Measurements from ENCODE around the gene HS2ST1.

DNA sequence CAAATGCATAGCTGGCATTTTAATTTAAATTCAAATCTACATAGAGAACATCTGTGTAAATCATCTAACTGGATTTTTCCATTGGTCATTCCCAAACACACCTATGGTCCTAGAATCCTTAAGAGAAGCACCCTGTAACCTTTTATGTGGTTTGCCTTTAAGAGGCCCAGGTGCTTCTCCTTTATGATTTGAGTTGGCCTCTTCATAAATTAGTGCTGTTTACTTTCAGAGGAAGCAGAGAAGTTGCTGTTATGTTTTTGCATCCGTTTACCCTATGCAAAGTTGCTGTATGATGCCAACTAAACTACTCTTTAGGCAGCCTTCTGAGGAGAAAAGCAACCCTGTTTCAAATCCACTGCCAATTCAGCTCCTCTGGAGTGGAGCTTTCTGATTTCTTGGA is 193.8 kb downstream of the HS2ST1 start:
- no peak for TF ChIP-seq EZH2 (IDR thresholded peaks at IDR 0.05; ENCODE audit: low read length)
- TF ChIP-seq, protein P1, sequence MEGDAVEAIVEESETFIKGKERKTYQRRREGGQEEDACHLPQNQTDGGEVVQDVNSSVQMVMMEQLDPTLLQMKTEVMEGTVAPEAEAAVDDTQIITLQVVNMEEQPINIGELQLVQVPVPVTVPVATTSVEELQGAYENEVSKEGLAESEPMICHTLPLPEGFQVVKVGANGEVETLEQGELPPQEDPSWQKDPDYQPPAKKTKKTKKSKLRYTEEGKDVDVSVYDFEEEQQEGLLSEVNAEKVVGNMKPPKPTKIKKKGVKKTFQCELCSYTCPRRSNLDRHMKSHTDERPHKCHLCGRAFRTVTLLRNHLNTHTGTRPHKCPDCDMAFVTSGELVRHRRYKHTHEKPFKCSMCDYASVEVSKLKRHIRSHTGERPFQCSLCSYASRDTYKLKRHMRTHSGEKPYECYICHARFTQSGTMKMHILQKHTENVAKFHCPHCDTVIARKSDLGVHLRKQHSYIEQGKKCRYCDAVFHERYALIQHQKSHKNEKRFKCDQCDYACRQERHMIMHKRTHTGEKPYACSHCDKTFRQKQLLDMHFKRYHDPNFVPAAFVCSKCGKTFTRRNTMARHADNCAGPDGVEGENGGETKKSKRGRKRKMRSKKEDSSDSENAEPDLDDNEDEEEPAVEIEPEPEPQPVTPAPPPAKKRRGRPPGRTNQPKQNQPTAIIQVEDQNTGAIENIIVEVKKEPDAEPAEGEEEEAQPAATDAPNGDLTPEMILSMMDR (optimal IDR thresholded peaks at IDR 0.05 in 1 of 3, IDR thresholded peaks at IDR 0.05 in 1 of 3, conservative IDR thresholded peaks at IDR 0.05 in 1 of 3; ENCODE audit: extremely low read depth in 1 of 3, insufficient read depth in 2 of 3, low read length in 3 of 3) = no peak

Data from keratinocyte (primary cell).